ENCODE data around the gene GPR161. TPM values are rescaled to one million over a fixed set of nuclear protein-coding genes. Genes with fewer than 3 reads are reported as not detected.
"Not testable (repeated sequence)": the region's sequence is repeated elsewhere in the genome, so short reads cannot be mapped to it uniquely, and the experiment has no call there.

The GPR161 gene
- total RNA-seq, 1 donor from 2014 or later: 11.5 TPM

DNA sequence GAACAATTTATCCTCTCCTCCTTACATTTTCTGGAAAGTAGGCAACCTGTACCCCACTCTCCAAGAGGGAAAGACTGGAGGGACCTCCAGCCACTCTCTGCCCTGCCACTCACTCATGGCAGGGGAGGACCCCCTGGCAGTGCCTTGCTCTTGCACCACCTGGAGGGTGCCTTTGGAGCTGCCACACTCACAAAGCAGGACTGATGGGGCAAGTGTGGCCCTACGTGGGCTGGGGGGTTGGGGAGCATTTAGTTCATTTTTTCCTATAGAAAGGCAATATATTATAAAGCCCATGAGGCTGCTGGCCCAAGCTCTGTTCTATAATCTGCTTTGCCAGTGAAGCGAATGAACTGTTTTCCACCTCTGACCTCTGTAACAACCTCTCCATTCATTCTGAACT lies 50.3 kb downstream of the GPR161 start:
- no peak for DNase-seq

DNA sequence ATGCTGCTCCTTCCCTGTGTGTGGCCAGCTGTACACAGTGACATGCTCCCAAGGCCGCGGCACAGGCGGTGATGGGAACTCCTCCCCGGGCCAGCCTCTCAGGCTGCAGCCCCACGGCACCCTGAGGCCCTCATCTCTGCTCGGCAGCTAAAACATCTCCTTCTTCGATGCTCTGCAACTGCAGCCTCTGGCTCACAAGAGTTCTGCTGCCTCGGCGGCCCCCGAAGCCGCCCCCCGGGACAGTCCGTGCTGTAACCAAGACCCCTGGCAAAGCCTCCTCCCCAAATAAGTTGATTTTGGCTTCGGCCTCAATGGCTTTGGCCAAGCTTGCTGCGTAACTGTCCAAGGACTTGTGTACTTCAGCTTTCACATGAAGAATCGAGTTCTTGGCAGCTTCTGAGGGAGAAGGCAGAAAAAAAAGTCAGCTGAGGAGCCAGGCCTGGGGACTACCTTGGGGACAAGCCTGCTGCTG lies 51.3 kb downstream of the GPR161 start:
- DNase-seq: peak; percentile 14

DNA sequence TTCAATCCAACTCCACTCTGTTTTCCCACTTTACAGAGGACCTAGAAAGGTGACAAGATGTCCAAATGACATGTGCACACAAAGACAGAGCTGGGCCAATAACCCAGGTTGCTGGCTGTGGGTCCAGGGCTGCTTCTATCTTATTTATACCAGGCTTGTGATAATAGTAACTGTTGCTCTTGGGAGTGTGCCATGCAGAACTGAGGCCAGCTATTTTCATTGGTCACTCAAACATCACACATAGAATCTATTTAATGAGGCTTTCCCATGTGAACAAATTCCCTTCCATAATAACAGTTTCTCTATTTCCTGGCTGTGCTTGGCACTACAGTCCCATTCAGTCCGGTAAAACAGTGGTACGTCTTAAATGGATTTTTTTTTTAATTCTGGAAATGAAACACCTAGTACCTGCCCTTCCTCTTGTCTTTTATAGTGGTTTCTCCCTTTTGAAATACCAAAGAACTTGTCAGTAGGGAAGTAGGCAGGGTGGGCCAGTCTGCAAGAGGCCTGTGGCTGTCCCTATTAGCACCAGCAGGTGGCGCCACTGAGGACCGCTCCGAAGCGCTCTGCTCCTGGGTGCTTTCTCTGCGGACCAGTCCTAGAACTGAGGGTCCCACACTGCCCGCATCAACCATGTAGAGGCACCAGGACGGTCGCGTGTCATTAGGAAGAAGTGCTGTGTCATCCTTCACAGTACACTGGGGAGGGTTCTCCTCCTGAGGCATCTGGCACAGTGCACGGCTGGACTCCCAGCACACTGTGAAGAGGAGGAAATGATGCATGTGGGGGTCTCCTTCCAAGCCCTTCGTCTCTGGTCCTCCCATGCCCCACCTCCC lies 52.1 kb downstream of the GPR161 start:
- peak; percentile 12 for DNase-seq

DNA sequence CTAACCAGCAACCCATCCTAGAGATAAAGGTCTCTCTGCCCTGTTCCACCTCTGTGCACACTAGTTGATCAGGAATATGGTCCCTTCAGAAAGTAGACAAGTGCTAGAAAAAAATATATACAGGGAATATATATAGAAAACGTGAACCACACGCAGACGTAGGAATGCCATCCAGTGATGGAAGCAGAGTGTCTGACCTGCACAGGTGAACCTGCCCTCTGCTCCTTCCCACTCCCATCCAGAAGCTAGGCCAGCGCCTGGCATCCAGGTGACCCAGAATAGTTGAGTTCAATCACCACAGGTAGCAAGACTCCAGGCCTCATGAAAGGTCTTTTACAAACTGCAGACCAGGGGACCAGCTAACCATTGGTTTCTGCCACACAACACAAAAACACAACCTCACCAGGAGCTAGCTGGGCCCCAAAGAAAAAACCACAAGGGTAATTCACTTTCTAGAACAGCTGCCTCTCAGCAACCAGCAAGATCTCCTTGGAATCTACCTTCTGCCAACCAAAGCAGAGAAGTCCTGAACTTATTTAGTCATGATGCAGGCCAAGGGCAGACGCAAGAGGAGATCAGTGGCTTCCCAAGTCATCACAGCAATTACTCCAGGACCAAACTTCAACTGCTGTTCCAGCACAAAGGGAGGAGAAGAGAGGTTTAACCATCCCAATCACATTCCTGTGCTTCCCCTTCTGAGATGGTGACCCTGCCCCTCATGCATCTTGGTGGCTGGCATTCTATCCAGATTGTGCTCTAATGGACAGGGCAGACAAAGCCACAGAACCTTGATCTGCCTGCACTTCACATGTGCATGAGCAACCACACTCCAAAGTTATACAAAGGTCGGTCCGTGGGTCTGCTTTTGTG lies 53.0 kb downstream of the GPR161 start:
- no peak for DNase-seq

DNA sequence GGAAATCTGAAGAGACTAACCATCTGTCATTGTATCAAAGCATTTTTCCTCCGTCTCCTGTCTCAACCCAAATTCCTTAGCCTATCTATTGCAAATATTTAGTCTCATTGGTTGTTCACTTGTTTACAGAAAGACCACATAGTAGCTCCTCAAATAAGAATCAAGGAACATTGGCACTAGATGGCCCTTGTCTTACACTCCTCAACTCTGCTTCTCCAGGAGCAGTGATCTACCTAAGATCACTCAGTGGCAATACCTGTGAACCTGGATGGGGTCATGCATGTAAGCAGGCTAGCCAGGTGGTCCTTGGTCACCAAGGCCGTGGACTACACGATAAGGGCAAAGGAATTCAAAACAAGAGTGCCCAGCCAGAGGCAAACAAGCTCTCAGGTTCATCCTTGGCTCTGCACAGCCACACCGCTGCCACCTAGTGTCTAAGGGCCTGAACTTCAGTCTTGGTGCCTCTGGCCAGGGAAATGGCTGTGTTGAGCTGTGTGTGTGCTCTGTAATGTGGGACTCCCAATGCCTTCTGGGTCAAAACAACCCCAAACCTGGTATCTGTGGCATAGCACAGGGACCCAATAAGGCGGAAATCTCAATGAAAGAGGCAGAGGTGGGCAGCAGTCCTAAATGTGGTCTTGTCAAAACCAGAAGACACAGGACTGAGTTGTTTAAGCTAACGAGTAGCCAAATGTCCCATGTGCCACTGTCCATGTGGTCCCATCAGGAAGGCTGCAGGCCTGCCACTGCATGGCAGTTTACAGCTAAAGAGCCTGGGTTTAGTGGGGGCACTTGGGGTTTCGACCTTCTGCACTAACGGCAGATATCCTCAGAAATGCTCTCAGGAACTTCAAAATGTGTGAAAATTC lies 54.5 kb downstream of the GPR161 start:
- DNase-seq: peak; percentile 34

DNA sequence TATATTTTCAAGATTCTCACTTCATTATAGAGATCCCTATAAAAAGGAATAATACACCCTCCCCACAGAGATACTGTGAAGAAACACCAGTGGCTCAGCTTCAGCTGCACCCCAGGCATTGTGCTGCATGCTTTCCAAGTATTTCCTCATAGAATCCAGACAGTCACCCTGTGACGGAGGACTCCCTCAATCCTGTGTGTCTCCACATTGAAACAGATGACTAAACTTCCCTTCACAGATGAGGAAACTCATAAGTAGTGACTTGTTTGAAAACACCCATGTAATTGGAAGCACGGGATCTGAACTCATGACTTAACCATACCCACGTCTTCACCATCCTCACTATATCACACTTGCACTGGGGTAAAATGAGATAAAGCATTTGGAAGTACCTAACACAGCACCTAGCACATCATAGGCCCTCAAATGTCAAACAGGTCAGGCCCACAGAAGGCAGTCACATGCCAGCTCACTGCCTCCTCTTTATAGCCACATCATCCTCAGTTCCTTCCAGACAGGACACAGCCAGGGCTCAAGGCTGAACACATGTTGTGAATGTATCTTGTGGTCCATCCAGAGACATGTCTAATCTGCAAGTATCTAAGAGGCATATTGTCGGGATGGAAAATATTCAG lies 55.2 kb downstream of the GPR161 start:
- DNase-seq: peak; percentile 10

DNA sequence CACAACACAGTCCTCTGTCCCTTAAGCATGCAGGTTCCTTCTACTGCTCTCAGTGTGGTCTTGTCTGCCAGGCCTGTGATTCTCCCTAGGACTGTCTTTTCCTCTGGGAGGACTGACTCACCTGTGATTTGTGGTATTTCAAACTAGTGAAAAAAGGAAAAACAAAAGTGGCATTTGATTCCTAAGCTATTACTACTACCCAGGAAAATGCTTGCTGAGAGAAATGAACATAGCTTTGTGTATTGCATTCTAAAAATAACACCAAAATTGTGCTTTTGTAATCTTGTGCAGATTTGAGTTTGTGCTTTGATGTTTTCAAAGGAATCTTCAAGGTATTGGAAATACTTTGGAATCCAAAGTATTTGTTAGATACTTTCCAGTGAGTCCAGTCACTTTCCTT lies 57.0 kb downstream of the GPR161 start:
- no peak for DNase-seq

DNA sequence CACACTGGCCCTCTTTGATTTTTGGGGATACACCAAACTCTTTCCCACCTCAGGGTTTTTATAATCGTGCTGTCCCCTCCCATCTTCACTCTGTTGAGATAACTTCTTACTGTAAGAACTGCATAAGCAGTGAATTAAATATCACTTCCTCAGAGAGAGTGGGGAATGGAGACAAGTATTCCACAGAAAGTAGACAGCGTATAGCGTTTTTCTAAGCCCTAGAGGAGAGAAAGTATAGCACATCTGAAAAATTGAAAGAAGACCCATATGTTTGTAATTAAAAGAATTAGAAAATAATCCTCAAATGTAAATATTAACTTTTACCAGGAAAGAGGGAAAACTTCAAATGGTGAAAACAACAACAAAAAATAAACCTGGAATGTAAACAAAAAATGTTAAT lies 67.3 kb downstream of the GPR161 start:
- DNase-seq: no peak

DNA sequence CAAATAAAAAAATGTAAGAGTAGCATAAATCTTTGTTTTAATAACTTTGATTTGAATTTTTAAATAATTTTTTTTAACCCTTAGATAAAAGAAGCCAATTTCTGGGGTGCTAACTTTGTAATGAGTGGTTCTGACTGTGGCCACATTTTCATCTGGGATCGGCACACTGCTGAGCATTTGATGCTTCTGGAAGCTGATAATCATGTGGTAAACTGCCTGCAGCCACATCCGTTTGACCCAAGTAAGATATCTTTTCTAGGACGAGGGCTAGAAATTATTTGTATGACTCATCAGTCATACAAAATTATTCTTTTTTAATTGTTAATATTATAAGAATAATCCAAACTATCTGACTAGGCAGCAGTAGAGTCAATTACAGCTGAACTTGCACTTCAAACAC lies 71.2 kb downstream of the GPR161 start:
- DNase-seq: no peak

DNA sequence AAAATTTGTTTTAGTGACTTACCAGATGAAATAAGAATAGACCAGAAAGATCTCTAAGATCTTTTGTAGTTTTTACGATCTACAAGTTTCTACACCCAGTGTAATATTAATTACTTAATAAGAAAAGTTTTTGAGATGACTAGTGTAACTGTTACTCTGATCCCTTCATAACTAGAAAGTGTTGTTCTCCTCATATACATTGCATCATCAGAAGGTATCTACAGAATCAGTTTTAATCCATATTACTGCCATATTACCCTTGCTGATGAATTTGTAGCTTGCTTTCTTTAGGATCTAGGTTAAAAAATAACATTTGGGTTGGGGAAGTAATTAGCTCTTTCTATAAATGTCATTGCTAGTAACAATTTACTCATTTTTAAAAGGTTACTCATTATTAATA lies 72.5 kb downstream of the GPR161 start:
- no peak for DNase-seq

DNA sequence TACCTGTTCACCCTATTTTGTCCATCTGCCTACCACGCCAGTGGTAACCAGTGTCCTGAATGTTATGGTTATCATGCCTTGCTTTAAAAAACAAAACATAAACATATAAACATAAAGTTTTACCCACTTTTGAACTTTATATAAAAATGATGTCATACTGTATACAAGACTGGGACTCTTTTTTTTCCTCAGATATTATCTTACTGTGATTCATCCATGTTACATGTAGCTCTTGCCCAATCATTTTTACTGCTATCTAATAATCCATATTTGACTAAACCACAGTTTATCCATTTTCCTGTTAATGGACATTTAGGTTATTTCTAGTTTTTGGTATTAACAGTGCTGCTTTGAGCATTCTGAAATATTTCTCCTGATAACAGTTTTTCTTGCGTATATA lies 78.8 kb downstream of the GPR161 start:
- no peak for DNase-seq

DNA sequence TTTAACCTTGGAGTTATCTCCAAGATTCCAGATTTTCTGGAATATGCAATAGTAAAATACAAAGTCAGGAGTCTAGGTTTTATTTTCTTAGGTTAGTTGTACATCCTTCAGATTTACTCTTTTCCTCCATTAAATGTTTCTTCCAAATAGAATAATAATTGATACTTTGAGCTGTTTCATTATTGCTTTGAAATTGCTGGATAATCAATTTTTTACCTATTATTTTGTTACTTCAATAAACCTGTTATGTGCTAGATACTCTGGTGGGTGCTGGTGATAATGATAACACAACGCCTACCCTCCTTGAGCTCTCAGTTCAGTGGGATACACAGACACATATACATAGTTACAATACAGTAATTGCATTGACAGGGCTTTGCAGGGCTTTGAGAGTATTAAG lies 79.4 kb downstream of the GPR161 start:
- DNase-seq: no peak

DNA sequence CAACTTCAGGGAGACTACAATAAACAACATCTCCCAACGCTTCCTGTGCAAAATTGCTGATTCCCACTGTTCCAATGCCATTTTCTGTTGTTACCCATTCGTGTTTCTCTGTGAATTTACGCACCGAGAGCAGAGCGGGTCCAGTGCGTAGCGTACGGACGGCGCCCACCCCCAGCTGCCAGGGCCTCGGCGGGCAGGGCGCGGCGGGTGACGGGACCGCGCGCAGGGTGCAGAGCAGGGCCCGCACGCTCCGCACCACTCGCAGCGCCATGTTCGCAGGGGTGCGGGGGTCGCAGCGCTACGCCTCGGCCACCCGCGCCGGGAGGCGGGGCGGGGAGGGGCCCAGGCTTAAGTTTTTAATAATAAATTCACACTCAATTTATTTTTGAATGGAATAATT lies 80.6 kb downstream of the GPR161 start:
- not testable (repeated sequence) for DNase-seq

DNA sequence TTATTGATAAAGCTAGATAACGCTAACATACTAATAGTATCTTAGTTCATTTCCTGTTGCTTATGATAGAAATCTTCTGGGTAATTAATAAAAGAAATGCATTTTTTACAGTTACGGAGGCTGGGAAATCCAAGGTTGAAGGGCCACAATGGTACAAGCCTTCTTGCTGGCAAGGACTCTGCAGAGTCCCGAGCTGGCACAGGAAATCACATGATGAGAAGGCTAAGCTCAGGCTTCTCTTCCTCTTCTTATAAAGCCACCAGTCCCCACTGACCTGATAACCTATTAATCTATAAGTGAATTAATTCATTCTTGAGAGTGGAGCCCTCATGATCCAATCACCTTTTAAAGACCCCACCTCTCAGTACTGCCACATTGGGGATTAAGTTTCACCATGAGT lies 82.6 kb downstream of the GPR161 start:
- DNase-seq: no peak

DNA sequence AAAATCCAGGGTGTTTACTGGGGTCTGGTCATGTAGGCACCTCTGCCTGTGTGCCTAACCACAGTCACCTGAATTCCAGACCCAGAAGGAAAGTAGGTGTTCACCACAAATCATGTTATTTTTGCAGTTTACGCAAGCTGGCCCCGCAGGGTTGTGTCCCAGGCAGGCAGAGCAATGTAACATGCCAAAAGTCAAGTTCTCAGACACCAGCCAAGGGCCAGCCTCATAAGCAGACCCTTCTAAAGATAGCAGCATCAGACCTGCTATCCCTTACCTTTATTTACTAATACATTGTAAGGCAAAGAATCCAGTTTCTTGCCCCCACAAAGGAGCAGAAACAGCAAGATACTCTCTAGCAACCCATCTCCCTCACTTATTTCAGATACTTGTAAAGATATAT lies 83.0 kb downstream of the GPR161 start:
- DNase-seq: no peak

DNA sequence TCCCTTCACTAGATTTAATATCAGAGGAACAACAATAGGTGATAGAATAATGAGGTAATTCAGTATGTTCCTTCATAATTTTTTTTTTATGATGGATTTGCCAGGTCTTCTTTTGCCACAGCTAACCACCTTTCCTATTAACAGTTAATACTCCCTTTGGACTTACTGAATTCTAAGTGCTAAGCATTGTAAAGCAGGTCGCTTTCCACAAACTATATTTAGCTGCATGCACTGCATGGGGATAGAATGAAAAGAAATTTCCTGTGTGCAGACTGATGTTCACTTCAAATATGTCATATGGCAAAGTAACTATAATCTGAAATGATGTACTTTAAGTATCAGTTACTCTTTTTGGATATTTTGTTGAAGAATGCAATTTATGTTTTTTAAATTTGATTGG lies 85.8 kb downstream of the GPR161 start:
- no peak for DNase-seq

DNA sequence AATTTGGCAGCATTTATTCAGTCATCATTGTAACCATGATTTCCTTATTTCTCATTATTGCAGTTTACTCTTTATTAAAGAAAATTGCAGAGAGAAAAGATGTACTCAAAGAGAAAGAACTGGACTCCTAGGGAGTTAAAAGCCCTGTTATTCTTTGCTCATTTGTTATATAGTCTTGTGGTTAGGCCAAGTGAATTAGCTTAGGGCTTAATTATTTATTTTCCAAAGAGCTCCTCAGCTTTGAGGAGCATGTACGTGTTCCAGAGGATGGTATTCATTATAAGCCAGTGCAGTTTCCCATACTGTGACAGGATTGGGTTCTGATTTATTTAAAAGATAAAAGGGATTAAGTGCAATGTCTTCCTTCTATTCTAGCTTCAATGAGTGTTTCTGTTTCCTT lies 86.4 kb downstream of the GPR161 start:
- DNase-seq: no peak

DNA sequence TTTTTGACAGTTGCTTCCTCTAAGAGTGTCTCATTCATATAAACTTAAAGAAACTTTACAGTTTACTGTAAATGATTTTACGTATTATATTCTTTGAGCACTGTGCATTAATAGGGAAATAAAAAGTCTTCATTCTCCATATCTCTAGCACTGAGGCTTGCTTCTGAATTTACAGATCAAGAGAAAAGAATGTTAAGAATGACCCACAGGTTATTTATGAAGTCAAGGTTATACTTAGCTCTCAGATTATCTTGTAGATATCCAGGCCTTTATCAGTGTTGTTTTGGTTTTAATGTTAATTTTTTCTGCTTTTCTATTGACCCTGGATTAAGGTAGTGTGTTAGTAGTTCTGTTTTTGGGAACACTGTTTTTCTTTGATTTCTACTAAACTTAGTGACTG lies 91.4 kb downstream of the GPR161 start:
- DNase-seq: no peak

DNA sequence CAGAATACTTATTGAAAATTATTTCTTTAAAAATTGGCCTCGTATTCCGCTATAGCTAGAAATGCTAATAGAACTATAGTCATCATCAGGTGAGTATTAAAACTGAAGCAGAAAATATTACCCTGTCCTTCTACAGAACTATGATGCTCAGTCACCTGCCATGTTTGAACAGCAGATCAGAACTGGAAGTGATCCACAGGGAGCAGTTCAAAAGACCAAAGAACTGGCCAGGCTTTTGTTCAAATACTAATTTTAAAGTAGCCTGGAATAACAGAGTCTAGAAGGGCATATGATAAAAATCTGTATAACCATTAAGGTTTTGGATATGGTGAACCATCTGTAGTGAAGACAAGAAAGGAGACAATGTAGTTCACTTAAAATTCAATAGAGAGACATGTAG lies 94.4 kb downstream of the GPR161 start:
- DNase-seq: no peak

DNA sequence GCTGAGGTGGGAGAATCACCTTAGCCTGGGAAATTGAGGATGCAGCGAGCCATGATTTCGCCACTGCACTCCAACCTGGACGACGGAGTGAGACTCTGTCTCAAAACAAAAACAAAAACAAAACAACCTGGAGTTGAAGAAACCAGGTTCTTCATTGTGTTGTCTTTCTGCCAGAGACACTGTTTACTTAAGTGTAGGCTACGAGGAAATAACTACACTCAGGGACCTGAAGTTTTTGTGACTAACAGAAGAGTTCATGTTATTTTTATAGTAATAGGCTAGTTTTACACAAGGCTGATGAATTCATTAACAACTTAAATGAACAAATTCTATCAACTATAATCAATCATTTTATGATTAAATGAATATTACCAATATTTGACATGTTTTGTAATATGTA lies 101.4 kb downstream of the GPR161 start:
- no peak for DNase-seq

DNA sequence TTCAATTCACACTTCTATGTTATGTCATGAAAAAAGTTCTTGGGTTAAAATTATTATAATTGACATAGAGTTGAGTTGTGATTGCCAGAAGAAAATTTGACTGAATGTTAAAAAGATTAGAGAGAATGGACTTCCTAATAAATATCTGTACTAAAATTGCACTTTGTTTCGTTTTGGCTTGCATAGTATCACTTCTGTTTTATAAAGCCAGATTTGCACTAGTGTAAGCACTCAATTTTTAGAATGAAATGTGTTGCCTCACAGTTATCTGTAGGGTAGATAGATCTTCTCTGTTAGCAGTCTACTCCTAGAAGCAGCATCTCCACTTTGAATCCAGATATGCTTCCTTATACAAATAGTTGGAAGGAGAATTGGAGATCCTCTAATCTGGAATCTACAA lies 104.7 kb downstream of the GPR161 start:
- no peak for DNase-seq

DNA sequence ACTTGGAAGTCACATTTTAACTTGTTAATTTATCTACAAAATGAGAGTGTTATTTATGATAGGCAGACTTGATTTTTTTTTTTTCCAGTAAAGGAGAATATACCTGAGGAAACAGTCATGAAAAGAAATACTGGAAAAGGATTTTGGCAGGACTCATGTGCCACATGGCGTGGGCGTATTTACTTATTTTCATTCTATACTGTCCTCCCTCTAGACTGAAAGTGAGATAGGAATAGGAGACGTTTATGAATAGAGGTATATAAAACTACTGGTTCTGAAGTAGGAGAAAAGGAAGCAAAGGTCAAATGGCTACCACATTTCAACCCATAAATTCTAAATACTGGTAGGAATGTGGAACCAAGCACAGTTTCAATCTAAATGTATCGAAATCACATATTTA lies 105.1 kb downstream of the GPR161 start:
- DNase-seq: no peak

Data from skin of body (tissue), 2 donors.